Measurements from ENCODE around the gene ARHGAP28. TPM values are rescaled to one million over a fixed set of nuclear protein-coding genes. Genes with fewer than 3 reads are reported as not detected.

The ARHGAP28 gene
- polyA plus RNA-seq, 2 donors = 0.57 to 0.69 TPM

DNA sequence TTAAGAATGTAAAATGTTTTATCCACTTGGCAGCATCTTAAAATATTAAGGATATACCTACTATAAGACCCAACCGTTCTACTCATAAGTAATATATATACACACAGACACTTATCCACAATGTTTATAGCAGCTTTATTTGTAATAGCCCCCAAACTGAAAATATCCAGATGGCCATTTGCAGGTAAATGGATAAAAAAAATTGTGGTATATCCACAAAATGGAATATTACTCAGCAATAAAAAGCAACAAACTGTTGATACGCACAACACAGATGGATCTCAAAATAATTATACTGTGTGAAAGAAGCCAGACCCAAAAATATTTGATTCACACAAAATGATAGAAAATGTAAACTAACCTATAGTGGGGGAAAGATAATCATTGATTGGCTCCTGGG lies 122.0 kb downstream of the ARHGAP28 start:
- Histone ChIP-seq H3K27me3 (ENCODE audit: control insufficient read depth in 1 of 2, insufficient read depth in 2 of 2, low read length in 2 of 2) (no peaks in the 10 kb centered on the region), H3K4me1 (ENCODE audit: control insufficient read depth in 2 of 2, insufficient read depth in 2 of 2, low read length in 1 of 2) (no peaks in the 10 kb centered on the region), H3K27ac (ENCODE audit: low read depth in 2 of 2, low read length in 1 of 2) (no peak overlapping the region), H3K4me3 (ENCODE audit: low read depth in 1 of 2, low read length in 2 of 2) (no peak overlapping the region), H3K36me3 (ENCODE audit: control insufficient read depth in 2 of 2, insufficient read depth in 2 of 2, low read length in 1 of 2) (no peaks in the 10 kb centered on the region), H3K9me3 (ENCODE audit: control insufficient read depth in 2 of 2, insufficient read depth in 1 of 2, low read depth in 1 of 2, low read length in 1 of 2) (no peaks in the 10 kb centered on the region)
- whole genome bisulfite sequencing, 2 donors = 94 to 100% methylated on average over 2 of the region's 2 CpGs

DNA sequence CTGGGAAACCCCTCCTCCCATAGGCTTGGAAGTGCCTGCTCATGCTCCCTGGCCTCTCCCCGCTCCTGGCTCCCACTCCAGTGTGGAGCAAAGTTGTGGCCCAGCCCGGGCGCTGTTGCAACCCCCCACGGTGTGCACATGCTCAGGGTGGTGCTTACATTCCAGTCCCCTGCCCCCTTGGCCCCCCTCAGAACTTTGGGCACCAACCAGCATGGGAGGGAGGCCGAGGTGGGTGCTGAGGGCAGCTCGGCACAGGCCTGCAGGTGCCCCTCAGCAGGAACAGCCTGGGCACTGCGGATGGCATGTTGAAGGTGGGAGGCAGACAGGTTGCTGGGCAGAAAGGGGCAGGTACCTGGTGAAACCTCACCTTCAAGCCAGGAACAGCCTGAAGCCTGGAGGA lies 125.3 kb downstream of the ARHGAP28 start:
- 91 to 92% methylated on average over 7 of the region's 7 CpGs for WGBS, 2 donors
- Histone ChIP-seq H3K27me3 (ENCODE audit: control insufficient read depth in 1 of 2, insufficient read depth in 2 of 2, low read length in 2 of 2) (no peaks in the 10 kb centered on the region), H3K27ac (ENCODE audit: low read depth in 2 of 2, low read length in 1 of 2) (no peak overlapping the region), H3K4me3 (ENCODE audit: low read depth in 1 of 2, low read length in 2 of 2) (no peak overlapping the region), H3K4me1 (ENCODE audit: control insufficient read depth in 2 of 2, insufficient read depth in 2 of 2, low read length in 1 of 2) (no peaks in the 10 kb centered on the region), H3K9me3 (ENCODE audit: control insufficient read depth in 2 of 2, insufficient read depth in 1 of 2, low read depth in 1 of 2, low read length in 1 of 2) (no peaks in the 10 kb centered on the region), H3K36me3 (ENCODE audit: control insufficient read depth in 2 of 2, insufficient read depth in 2 of 2, low read length in 1 of 2) (no peaks in the 10 kb centered on the region)

DNA sequence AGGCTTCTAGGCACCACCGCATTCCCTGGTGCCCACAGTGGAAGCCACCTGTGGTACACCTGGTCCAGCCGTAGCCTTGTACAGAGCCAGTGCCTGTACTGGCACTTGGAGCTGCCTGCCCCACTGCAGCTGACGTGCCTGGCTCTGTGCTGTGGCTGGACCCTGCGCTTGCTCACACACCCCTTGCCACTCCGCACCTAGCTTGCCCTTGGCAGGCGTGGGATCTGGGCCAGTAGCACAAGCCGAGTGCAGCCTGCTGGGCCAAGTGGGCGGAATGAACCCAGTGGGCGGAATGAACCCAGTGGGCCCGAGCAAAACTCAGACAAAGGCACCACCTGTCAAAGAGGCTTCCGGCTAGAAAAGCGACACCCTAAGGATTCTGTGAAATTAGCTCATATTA lies 126.3 kb downstream of the ARHGAP28 start:
- Histone ChIP-seq H3K36me3 (ENCODE audit: control insufficient read depth in 2 of 2, insufficient read depth in 2 of 2, low read length in 1 of 2) (no peaks in the 10 kb centered on the region), H3K4me3 (ENCODE audit: low read depth in 1 of 2, low read length in 2 of 2) (no peak overlapping the region), H3K9me3 (ENCODE audit: control insufficient read depth in 2 of 2, insufficient read depth in 1 of 2, low read depth in 1 of 2, low read length in 1 of 2) (no peaks in the 10 kb centered on the region), H3K4me1 (ENCODE audit: control insufficient read depth in 2 of 2, insufficient read depth in 2 of 2, low read length in 1 of 2) (no peaks in the 10 kb centered on the region), H3K27me3 (ENCODE audit: control insufficient read depth in 1 of 2, insufficient read depth in 2 of 2, low read length in 2 of 2) (no peaks in the 10 kb centered on the region), H3K27ac (ENCODE audit: low read depth in 2 of 2, low read length in 1 of 2) (no peak overlapping the region)
- 91 to 92% methylated on average over 12 of the region's 12 CpGs for WGBS, 2 donors

DNA sequence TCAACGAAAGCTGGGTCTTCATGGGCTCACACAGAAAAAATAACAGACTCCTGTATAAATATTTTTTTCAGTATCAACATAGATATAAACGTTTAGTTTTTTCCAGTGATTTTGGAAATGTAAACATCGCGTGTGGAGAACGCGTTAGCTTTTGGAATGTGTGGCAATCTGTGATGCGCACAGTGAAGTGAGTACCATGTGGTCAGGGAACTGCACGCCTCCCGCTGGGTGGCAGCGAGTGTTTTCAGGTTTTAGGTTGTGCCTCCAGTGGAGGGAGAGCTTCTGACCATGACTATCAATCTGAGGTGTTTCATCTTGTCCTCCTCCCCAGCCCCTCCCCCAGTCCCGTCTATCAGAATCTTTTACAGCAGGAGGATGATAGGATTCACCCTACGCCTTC lies 127.8 kb downstream of the ARHGAP28 start:
- Histone ChIP-seq H3K36me3 (ENCODE audit: control insufficient read depth in 2 of 2, insufficient read depth in 2 of 2, low read length in 1 of 2) (no peaks in the 10 kb centered on the region), H3K4me1 (ENCODE audit: control insufficient read depth in 2 of 2, insufficient read depth in 2 of 2, low read length in 1 of 2) (no peaks in the 10 kb centered on the region), H3K4me3 (ENCODE audit: low read depth in 1 of 2, low read length in 2 of 2) (no peak overlapping the region), H3K27me3 (ENCODE audit: control insufficient read depth in 1 of 2, insufficient read depth in 2 of 2, low read length in 2 of 2) (no peaks in the 10 kb centered on the region), H3K9me3 (ENCODE audit: control insufficient read depth in 2 of 2, insufficient read depth in 1 of 2, low read depth in 1 of 2, low read length in 1 of 2) (no peaks in the 10 kb centered on the region), H3K27ac (ENCODE audit: low read depth in 2 of 2, low read length in 1 of 2) (no peak overlapping the region)
- 76 to 77% methylated on average over 12 of the region's 12 CpGs for WGBS, 2 donors

DNA sequence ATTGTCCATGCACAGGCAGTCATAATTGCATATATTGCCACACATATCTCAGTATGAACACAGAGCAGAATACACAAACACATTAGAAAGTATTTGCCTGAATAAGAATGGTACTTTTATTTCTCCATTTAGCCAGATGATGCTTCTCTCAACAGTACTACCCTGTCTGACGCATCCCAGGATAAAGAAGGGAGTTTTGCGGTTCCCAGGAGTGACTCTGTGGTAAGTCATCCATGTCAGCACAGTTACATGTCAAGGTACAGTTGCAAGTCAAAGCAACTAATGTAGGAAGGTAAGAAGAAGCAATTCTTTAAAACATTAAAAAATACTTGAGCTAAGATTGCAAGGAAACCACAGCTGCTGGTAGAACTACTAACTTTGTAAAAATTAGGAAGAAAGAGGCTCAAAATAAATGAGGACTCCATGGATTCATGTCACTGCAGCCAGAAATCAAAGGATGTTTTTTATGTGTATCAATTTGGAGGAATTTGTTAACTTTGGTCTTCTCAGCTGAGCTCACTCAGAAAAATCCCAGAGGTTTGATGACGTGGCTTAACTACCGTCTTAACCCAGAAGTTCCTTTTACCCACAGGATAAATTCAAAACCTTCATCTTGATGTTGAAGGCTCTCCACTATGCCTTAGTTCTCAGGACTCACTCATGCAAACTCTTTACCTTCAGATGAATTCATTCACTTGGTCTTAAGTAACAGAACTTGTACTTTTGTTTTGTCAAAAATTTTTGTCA lies 130.3 kb downstream of the ARHGAP28 start:
- WGBS, 2 donors = 87 to 90% methylated on average over 4 of the region's 4 CpGs
- Histone ChIP-seq H3K36me3 (ENCODE audit: control insufficient read depth in 2 of 2, insufficient read depth in 2 of 2, low read length in 1 of 2) (no peaks in the 10 kb centered on the region), H3K4me3 (ENCODE audit: low read depth in 1 of 2, low read length in 2 of 2) (no peak overlapping the region), H3K27me3 (ENCODE audit: control insufficient read depth in 1 of 2, insufficient read depth in 2 of 2, low read length in 2 of 2) (no peaks in the 10 kb centered on the region), H3K27ac (ENCODE audit: low read depth in 2 of 2, low read length in 1 of 2) (no peak overlapping the region), H3K9me3 (ENCODE audit: control insufficient read depth in 2 of 2, insufficient read depth in 1 of 2, low read depth in 1 of 2, low read length in 1 of 2) (no peaks in the 10 kb centered on the region), H3K4me1 (ENCODE audit: control insufficient read depth in 2 of 2, insufficient read depth in 2 of 2, low read length in 1 of 2) (no peaks in the 10 kb centered on the region)

DNA sequence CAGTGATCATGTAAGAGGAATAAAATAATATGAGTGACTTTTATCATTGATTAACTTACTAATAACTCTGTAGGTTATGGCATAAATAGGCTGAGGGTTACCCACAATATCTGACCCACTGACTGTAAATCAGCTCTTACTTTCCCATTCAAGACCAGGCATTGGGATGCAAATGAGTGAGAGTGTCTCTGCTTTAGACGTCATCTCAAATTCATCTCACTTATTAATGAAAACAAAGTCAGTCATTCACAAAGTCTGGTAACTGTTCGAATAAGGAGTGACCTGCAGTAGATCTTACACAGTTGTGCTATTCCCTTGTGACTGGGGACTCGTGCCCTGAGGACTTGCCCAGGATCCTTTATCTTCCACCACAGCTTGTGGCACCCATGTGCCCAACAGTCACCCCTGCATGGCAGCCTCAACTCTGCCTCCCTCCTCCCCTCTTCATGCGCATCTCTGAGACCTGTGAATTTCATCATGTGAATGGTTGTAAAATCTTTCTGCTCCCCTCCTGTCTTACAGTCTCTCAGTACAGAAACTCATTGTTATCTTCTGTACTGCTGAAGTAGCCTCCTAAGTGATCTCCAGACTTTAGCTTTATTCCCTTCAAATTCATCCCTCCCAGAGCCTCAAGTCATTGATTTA lies 131.4 kb downstream of the ARHGAP28 start:
- Histone ChIP-seq H3K9me3 (ENCODE audit: control insufficient read depth in 2 of 2, insufficient read depth in 1 of 2, low read depth in 1 of 2, low read length in 1 of 2) (no peaks in the 10 kb centered on the region), H3K27me3 (ENCODE audit: control insufficient read depth in 1 of 2, insufficient read depth in 2 of 2, low read length in 2 of 2) (no peaks in the 10 kb centered on the region), H3K36me3 (ENCODE audit: control insufficient read depth in 2 of 2, insufficient read depth in 2 of 2, low read length in 1 of 2) (no peaks in the 10 kb centered on the region), H3K27ac (ENCODE audit: low read depth in 2 of 2, low read length in 1 of 2) (no peak overlapping the region), H3K4me1 (ENCODE audit: control insufficient read depth in 2 of 2, insufficient read depth in 2 of 2, low read length in 1 of 2) (no peaks in the 10 kb centered on the region), H3K4me3 (ENCODE audit: low read depth in 1 of 2, low read length in 2 of 2) (no peak overlapping the region)
- WGBS, 2 donors = 84 to 86% methylated on average over 4 of the region's 4 CpGs

DNA sequence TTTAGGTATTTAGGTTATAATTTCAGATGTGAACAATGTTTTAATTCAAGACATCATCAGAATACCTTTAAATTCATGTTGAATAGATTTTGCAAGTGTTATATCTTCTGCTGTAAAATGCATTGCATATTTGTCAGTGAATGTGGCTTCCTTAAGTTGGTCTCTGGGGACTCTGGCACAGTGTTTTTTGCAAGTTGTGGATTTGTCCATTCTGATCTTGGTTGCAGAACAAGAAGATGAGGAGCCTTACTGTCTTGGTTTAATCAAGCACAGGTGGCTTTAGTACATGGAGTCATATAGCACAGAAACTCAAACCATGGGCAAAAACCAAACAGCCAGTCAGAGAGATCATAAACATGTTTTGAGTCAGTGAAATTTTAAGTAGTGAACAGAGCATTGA lies 135.7 kb downstream of the ARHGAP28 start:
- no peak overlapping the region for H3K27ac ChIP-seq (ENCODE audit: low read depth in 2 of 2, low read length in 1 of 2)
- H3K4me1 ChIP-seq (ENCODE audit: control insufficient read depth in 2 of 2, insufficient read depth in 2 of 2, low read length in 1 of 2) = no peaks in the 10 kb centered on the region
- H3K27me3 ChIP-seq (ENCODE audit: control insufficient read depth in 1 of 2, insufficient read depth in 2 of 2, low read length in 2 of 2) = no peaks in the 10 kb centered on the region
- no peaks in the 10 kb centered on the region for H3K36me3 ChIP-seq (ENCODE audit: control insufficient read depth in 2 of 2, insufficient read depth in 2 of 2, low read length in 1 of 2)
- no peaks in the 10 kb centered on the region for H3K9me3 ChIP-seq (ENCODE audit: control insufficient read depth in 2 of 2, insufficient read depth in 1 of 2, low read depth in 1 of 2, low read length in 1 of 2)
- no peak overlapping the region for H3K4me3 ChIP-seq (ENCODE audit: low read depth in 1 of 2, low read length in 2 of 2)

DNA sequence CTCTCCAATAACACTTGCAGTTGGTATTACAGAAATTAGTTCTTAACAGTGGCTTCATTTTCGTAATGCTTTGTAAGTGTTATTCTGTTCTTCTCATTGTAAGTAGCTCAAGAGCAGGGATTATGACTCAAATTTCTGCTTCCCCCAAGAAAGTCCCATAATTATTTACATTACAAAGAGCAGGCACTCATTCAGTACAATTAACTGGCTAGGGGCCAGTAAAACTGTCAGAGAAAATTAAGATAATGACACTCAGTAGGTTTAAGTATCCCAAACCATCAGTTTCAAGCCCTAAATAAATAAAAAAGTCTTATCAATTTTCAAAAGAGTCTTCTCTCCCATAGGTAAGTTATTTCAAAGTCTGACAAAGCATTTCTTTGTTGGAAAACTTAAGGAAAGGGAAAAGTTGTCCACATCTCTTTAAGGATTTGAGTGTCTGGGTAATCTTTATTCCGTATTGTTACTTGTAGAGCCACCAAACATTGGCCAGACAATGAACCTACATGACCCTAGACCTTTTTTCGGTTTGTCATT lies 137.1 kb downstream of the ARHGAP28 start:
- Histone ChIP-seq H3K4me3 (ENCODE audit: low read depth in 1 of 2, low read length in 2 of 2) (no peak overlapping the region), H3K9me3 (ENCODE audit: control insufficient read depth in 2 of 2, insufficient read depth in 1 of 2, low read depth in 1 of 2, low read length in 1 of 2) (no peaks in the 10 kb centered on the region), H3K4me1 (ENCODE audit: control insufficient read depth in 2 of 2, insufficient read depth in 2 of 2, low read length in 1 of 2) (no peaks in the 10 kb centered on the region), H3K27ac (ENCODE audit: low read depth in 2 of 2, low read length in 1 of 2) (no peak overlapping the region), H3K36me3 (ENCODE audit: control insufficient read depth in 2 of 2, insufficient read depth in 2 of 2, low read length in 1 of 2) (no peaks in the 10 kb centered on the region), H3K27me3 (ENCODE audit: control insufficient read depth in 1 of 2, insufficient read depth in 2 of 2, low read length in 2 of 2) (no peaks in the 10 kb centered on the region)
- WGBS, 2 donors = 77 to 80% methylated on average over 3 of the region's 3 CpGs

DNA sequence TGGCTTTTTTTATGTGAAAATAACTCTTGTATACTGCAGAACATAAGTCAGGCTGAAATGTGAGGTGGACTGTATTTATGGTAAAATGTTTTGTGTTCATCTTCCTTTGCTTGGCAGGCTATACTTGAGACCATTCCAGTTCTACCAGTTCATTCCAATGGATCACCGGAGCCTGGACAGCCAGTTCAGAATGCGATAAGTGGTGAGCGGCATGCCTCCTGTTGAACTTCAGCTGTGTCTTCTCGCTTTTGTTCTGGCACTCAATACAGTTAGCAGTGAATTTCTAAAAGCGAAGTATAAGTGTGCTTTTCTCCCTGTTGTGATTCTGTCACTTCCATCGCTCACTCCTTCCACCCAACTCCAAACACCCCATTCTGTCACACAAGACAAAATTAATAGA lies 138.5 kb downstream of the ARHGAP28 start:
- Histone ChIP-seq H3K36me3 (ENCODE audit: control insufficient read depth in 2 of 2, insufficient read depth in 2 of 2, low read length in 1 of 2) (no peaks in the 10 kb centered on the region), H3K4me1 (ENCODE audit: control insufficient read depth in 2 of 2, insufficient read depth in 2 of 2, low read length in 1 of 2) (no peaks in the 10 kb centered on the region), H3K27me3 (ENCODE audit: control insufficient read depth in 1 of 2, insufficient read depth in 2 of 2, low read length in 2 of 2) (no peaks in the 10 kb centered on the region), H3K27ac (ENCODE audit: low read depth in 2 of 2, low read length in 1 of 2) (no peak overlapping the region), H3K9me3 (ENCODE audit: control insufficient read depth in 2 of 2, insufficient read depth in 1 of 2, low read depth in 1 of 2, low read length in 1 of 2) (no peaks in the 10 kb centered on the region), H3K4me3 (ENCODE audit: low read depth in 1 of 2, low read length in 2 of 2) (no peak overlapping the region)
- WGBS, 2 donors = 89 to 92% methylated on average over 6 of the region's 6 CpGs

DNA sequence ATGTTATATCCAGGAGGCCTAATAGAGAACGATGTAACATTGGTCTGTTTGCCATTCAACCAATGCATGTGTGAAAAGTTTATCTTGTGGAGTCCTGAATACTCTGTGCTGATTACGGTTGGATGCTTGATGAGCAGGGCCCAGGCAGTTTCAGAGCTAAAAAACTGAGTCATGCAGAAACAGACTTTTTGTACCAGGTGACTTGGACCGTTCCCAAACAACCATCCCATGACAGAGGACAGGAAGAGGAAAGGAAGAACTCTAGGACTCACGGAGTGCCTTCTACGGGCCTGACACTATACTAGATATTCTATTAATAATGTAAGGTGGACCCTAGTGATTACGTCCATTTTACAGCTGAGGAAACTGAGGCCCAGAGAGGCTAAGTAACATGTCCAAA lies 142.1 kb downstream of the ARHGAP28 start:
- Histone ChIP-seq H3K4me3 (ENCODE audit: low read depth in 1 of 2, low read length in 2 of 2) (no peak overlapping the region), H3K36me3 (ENCODE audit: control insufficient read depth in 2 of 2, insufficient read depth in 2 of 2, low read length in 1 of 2) (no peaks in the 10 kb centered on the region), H3K4me1 (ENCODE audit: control insufficient read depth in 2 of 2, insufficient read depth in 2 of 2, low read length in 1 of 2) (no peaks in the 10 kb centered on the region), H3K27ac (ENCODE audit: low read depth in 2 of 2, low read length in 1 of 2) (no peak overlapping the region), H3K27me3 (ENCODE audit: control insufficient read depth in 1 of 2, insufficient read depth in 2 of 2, low read length in 2 of 2) (no peaks in the 10 kb centered on the region), H3K9me3 (ENCODE audit: control insufficient read depth in 2 of 2, insufficient read depth in 1 of 2, low read depth in 1 of 2, low read length in 1 of 2) (no peaks in the 10 kb centered on the region)
- WGBS, 2 donors = 89 to 90% methylated on average over 6 of the region's 6 CpGs

Data from esophagus (tissue), 2 donors.